GM15510 (cell line): ENCODE measurements around the gene SLC25A43.

ENCODE experiments used
- POLR2A ChIP-seq: IDR thresholded peaks from 3 replicates; pipeline ENCODE4 v1.6.1; 2011; ENCODE audit warnings: borderline replicate concordance; ENCODE audit not compliant: insufficient read length; ENCODE audit errors: extremely low read depth

The SLC25A43 gene

GRCh38 chrX:119398974-119399771, at the start of gene SLC25A43:
SLC25A43 (plus strand) TSS chrX:119399336; CDS start chrX:119399404, 68 bp downstream.
- peak; percentile 65 for TF ChIP-seq POLR2A

- no peak for TF ChIP-seq POLR2A
Observed at GRCh38 chrX:119359618-119360382, 39.3 kb upstream of the SLC25A43 start.

- TF ChIP-seq POLR2A = no peak
Observed at GRCh38 chrX:119363391-119363790, 35.7 kb upstream of the SLC25A43 start.

GRCh38 chrX:119374736-119375135, 24.4 kb upstream of the SLC25A43 start:
- TF ChIP-seq POLR2A = no peak

- TF ChIP-seq POLR2A = no peak
Observed at GRCh38 chrX:119375561-119375960, 23.6 kb upstream of the SLC25A43 start.

GRCh38 chrX:119376312-119376711, 22.8 kb upstream of the SLC25A43 start:
- no peak for TF ChIP-seq POLR2A

GRCh38 chrX:119381349-119381944, 17.7 kb upstream of the SLC25A43 start:
- no peak for TF ChIP-seq POLR2A

- TF ChIP-seq POLR2A = no peak
Observed at GRCh38 chrX:119382606-119383005, 16.5 kb upstream of the SLC25A43 start.

GRCh38 chrX:119389214-119389613, 9.9 kb upstream of the SLC25A43 start:
- no peak for TF ChIP-seq POLR2A

GRCh38 chrX:119389871-119390501, 9.2 kb upstream of the SLC25A43 start:
- TF ChIP-seq POLR2A = no peak

- no peak for TF ChIP-seq POLR2A
Observed at GRCh38 chrX:119391279-119391678, 7.9 kb upstream of the SLC25A43 start.

- TF ChIP-seq POLR2A = no peak
Observed at GRCh38 chrX:119393144-119393543, 6.0 kb upstream of the SLC25A43 start.

GRCh38 chrX:119398587-119398973, 556 bp upstream of the SLC25A43 start:
- TF ChIP-seq POLR2A = no peak

GRCh38 chrX:119399772-119400101, 601 bp downstream of the SLC25A43 start:
- TF ChIP-seq POLR2A = no peak

GRCh38 chrX:119401569-119401968, 2.4 kb downstream of the SLC25A43 start:
- TF ChIP-seq POLR2A = no peak
